Astrocyte (in vitro differentiated cells and primary cell): ENCODE data around the gene PTGR3. TPM values are rescaled to one million over a fixed set of nuclear protein-coding genes. Genes with fewer than 3 reads are reported as not detected.

Source experiments
- DNase-seq: peaks from one replicate; pipeline ENCODE4 v3.0.0-alpha.2; 2010; ENCODE audit warnings: low read depth
- FAIRE-seq: peaks from 2 replicates; lab custom pipeline; 2011; peaks lifted over from hg19 to GRCh38; lab: Jason Lieb, UNC
- H2AFZ ChIP-seq: 2 replicates; pipeline ENCODE4 v1.6.0; 2012; ENCODE audit warnings: low read depth, low read length, inconsistent platforms
- H3K27ac ChIP-seq: 2 replicates; pipeline ENCODE4 v1.5.1; 2011; ENCODE audit warnings: low read depth, low read length, inconsistent platforms
- H3K27me3 ChIP-seq: 2 replicates; pipeline ENCODE4 v1.6.0; 2011; ENCODE audit warnings: low read length, inconsistent platforms; ENCODE audit not compliant: insufficient read depth
- H3K36me3 ChIP-seq: 2 replicates; pipeline ENCODE4 v1.5.1; 2011; ENCODE audit warnings: low read length, inconsistent platforms; ENCODE audit not compliant: insufficient read depth
- H3K4me1 ChIP-seq: 2 replicates; pipeline ENCODE4 v1.5.1; 2011; ENCODE audit warnings: low read length, inconsistent platforms; ENCODE audit not compliant: insufficient read depth
- H3K4me2 ChIP-seq: 2 replicates; pipeline ENCODE4 v1.6.0; 2012; ENCODE audit warnings: low read length, inconsistent platforms
- H3K4me3 ChIP-seq: 2 replicates; pipeline ENCODE4 v1.5.1; 2011; ENCODE audit warnings: low read depth, mild to moderate bottlenecking, low read length, inconsistent platforms; ENCODE audit not compliant: insufficient read depth
- H3K79me2 ChIP-seq: 2 replicates; pipeline ENCODE4 v1.6.0; 2012; ENCODE audit warnings: mild to moderate bottlenecking, low read length, inconsistent platforms; ENCODE audit not compliant: insufficient read depth
- H3K9ac ChIP-seq: 2 replicates; pipeline ENCODE4 v1.6.0; 2012; ENCODE audit warnings: mild to moderate bottlenecking, low read length, inconsistent platforms
- H3K9me3 ChIP-seq: 2 replicates; pipeline ENCODE4 v1.5.1; 2012; ENCODE audit warnings: low read depth, mild to moderate bottlenecking, low read length, inconsistent platforms; ENCODE audit not compliant: insufficient read depth
- H4K20me1 ChIP-seq: 2 replicates; pipeline ENCODE4 v1.6.0; 2012; ENCODE audit warnings: low read length, inconsistent platforms; ENCODE audit not compliant: insufficient read depth
- H3K27ac Mint-ChIP-seq: one replicate; pipeline ENCODE4 v1.8.0; 2021; ENCODE audit warnings: mild to moderate bottlenecking, mixed read lengths; ENCODE audit not compliant: unreplicated experiment
- H3K27me3 Mint-ChIP-seq: one replicate; pipeline ENCODE4 v1.8.0; 2021; ENCODE audit warnings: low read depth, mixed read lengths; ENCODE audit not compliant: unreplicated experiment
- H3K36me3 Mint-ChIP-seq: one replicate; pipeline ENCODE4 v1.8.0; 2021; ENCODE audit warnings: low read depth, mixed read lengths; ENCODE audit not compliant: unreplicated experiment
- H3K4me1 Mint-ChIP-seq: one replicate; pipeline ENCODE4 v1.8.0; 2021; ENCODE audit warnings: low read depth, mixed read lengths; ENCODE audit not compliant: unreplicated experiment
- H3K4me3 Mint-ChIP-seq: one replicate; pipeline ENCODE4 v1.8.0; 2021; ENCODE audit warnings: mild to moderate bottlenecking, moderate library complexity, mixed read lengths; ENCODE audit not compliant: unreplicated experiment
- H3K9me3 Mint-ChIP-seq: one replicate; pipeline ENCODE4 v1.8.0; 2021; ENCODE audit warnings: mild to moderate bottlenecking, mixed read lengths; ENCODE audit not compliant: unreplicated experiment
- EZH2 ChIP-seq: IDR thresholded peaks from 2 replicates; pipeline ENCODE4 v1.6.1; 2012; ENCODE audit warnings: mild to moderate bottlenecking, low read length, inconsistent platforms; ENCODE audit not compliant: insufficient read depth
- total RNA-seq: library from RNA; stranded (reverse); gene quantifications from 2 replicates; pipeline ENCODE4 v1.2.1, GENCODE V29; 2021
- TF ChIP-seq, protein P1 (sequence below): IDR thresholded peaks from 2 replicates; pipeline ENCODE4 v1.5.1; 2011; ENCODE audit warnings: low read depth, mild to moderate bottlenecking, inconsistent platforms, low read length, moderate library complexity; ENCODE audit not compliant: insufficient read depth

PTGR3 gene
- total RNA-seq, 1 donor from 2014 or later = 8.4 TPM

DNA sequence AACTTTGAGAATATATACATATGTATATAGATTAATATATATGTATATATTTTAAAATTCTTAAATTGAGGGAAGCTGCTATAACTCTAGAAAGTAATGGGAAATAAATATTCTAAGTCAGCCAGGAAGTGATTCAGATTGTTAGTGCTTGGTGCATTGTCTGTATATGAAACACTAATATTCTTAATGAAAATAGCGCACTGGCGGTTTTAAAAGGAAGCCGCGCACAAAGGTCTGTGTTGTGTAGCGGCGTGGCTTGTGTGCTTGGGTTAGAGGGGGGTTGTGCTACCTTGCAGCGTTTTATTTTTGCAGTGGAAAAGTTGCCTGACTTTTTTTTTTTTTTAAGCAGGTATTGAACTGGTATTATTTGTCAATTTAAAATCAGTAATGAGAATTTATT is 13.0 kb upstream of the PTGR3 start:
- peaks cover 10% of the 10 kb centered on the region for H3K4me1 ChIP-seq
- H3K9me3 Mint-ChIP-seq = no peaks in the 10 kb centered on the region
- no peaks in the 10 kb centered on the region for H3K27me3 Mint-ChIP-seq
- H3K27ac Mint-ChIP-seq = no peak overlapping the region
- peak overlapping the region; percentile 61 for H3K4me2 ChIP-seq
- FAIRE-seq (no peak), DNase-seq (no peak)
- H3K9me3 ChIP-seq = no peaks in the 10 kb centered on the region
- no peaks in the 10 kb centered on the region for H3K36me3 ChIP-seq
- H3K9ac ChIP-seq = no peak overlapping the region
- no peak overlapping the region for H3K4me3 ChIP-seq
- peaks cover 2% of the 10 kb centered on the region for H3K4me1 Mint-ChIP-seq
- TF ChIP-seq EZH2 = no peak
- TF ChIP-seq, protein P1, sequence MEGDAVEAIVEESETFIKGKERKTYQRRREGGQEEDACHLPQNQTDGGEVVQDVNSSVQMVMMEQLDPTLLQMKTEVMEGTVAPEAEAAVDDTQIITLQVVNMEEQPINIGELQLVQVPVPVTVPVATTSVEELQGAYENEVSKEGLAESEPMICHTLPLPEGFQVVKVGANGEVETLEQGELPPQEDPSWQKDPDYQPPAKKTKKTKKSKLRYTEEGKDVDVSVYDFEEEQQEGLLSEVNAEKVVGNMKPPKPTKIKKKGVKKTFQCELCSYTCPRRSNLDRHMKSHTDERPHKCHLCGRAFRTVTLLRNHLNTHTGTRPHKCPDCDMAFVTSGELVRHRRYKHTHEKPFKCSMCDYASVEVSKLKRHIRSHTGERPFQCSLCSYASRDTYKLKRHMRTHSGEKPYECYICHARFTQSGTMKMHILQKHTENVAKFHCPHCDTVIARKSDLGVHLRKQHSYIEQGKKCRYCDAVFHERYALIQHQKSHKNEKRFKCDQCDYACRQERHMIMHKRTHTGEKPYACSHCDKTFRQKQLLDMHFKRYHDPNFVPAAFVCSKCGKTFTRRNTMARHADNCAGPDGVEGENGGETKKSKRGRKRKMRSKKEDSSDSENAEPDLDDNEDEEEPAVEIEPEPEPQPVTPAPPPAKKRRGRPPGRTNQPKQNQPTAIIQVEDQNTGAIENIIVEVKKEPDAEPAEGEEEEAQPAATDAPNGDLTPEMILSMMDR = no peak
- H3K36me3 Mint-ChIP-seq = no peaks in the 10 kb centered on the region
- H3K79me2 ChIP-seq = peaks cover 33% of the 10 kb centered on the region
- H2AFZ ChIP-seq = no peak overlapping the region
- no peak overlapping the region for H3K4me3 Mint-ChIP-seq
- H3K27ac ChIP-seq = no peak overlapping the region
- H3K27me3 ChIP-seq = no peaks in the 10 kb centered on the region
- H4K20me1 ChIP-seq = no peaks in the 10 kb centered on the region

DNA sequence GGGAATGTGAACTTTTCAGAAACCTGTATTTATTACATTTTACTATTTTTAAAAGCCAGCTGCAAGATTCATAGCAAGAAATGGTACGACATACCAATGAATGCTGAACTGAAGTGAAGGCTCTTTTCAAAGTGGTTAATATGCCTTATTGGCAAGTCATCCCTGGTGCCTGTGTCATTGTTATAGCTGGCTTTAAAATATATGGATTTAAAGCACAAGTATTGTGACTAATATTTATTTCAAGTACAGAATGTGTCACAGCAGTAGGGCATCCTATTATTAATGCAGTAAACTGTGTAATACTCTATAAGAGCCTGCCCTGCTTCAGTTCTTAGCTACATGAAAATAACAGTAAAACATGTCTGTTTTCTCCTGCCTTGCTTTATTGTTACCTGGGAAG is 12.5 kb upstream of the PTGR3 start:
- no peaks in the 10 kb centered on the region for H3K27me3 Mint-ChIP-seq
- no peak overlapping the region for H3K4me3 Mint-ChIP-seq
- no peak for TF ChIP-seq EZH2
- TF ChIP-seq, protein P1 = no peak
- no peaks in the 10 kb centered on the region for H3K27me3 ChIP-seq
- H3K4me1 ChIP-seq = peaks cover 5% of the 10 kb centered on the region
- no peak overlapping the region for H2AFZ ChIP-seq
- no peak overlapping the region for H3K27ac Mint-ChIP-seq
- H3K36me3 Mint-ChIP-seq = no peaks in the 10 kb centered on the region
- H3K9me3 Mint-ChIP-seq = no peaks in the 10 kb centered on the region
- no peak for DNase-seq
- peaks cover 34% of the 10 kb centered on the region for H3K79me2 ChIP-seq
- H3K9me3 ChIP-seq = no peaks in the 10 kb centered on the region
- no peak for FAIRE-seq
- peak overlapping the region; percentile 1 for H3K4me2 ChIP-seq
- no peak overlapping the region for H3K4me3 ChIP-seq
- no peak overlapping the region for H3K9ac ChIP-seq
- H3K36me3 ChIP-seq = no peaks in the 10 kb centered on the region
- no peak overlapping the region for H3K27ac ChIP-seq
- no peaks in the 10 kb centered on the region for H4K20me1 ChIP-seq
- no peaks in the 10 kb centered on the region for H3K4me1 Mint-ChIP-seq

DNA sequence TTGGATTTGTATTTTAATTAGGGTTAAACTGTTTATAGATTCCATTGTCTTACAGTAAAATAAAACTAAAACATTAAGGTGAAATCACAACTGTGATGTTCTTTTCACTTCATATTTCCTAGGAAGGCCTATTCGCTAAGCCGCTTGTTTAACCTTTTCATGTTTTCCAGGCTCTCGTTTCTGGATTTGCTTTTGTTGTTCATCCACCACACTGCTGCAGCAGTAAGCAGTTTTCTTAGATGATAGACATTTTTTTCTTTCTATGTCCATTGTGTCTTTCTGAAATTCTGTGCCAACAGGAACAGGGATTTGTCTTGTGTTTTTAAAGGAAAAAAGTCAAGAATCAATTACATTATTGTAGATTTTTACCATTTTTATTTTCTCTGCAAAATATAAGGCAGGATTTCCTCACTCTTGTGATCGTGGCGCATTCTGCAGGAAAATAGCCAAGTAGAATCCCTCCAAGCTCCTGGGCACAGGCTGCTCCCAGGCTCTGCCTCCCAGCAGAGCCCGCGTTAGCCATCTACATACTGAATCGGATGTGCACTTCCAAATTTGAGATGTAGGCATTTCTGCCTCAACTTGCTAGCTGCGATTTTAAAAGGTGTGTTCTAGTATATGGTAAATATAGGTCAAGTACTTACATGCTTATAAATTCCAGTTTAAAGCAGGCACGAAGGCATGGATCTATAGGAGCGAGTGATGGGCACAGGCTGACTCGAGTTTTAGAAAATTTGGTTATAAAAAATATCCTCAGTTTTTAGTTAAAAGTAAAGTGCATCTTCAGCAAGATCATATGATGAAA is 11.8 kb upstream of the PTGR3 start:
- Histone ChIP-seq H3K27ac (no peak overlapping the region), H3K79me2 (peaks cover 33% of the 10 kb centered on the region), H3K9ac (no peak overlapping the region), H3K4me1 (peaks cover 5% of the 10 kb centered on the region), H3K36me3 (no peaks in the 10 kb centered on the region), H2AFZ (no peak overlapping the region), H3K9me3 (no peaks in the 10 kb centered on the region), H3K4me3 (no peak overlapping the region), H3K27me3 (no peaks in the 10 kb centered on the region), H4K20me1 (no peaks in the 10 kb centered on the region), H3K4me2 (no peak overlapping the region)
- Mint-ChIP-seq H3K4me1 (no peaks in the 10 kb centered on the region), H3K27ac (no peak overlapping the region), H3K36me3 (no peaks in the 10 kb centered on the region), H3K9me3 (no peaks in the 10 kb centered on the region), H3K27me3 (no peaks in the 10 kb centered on the region), H3K4me3 (no peak overlapping the region)
- no peak for DNase-seq
- no peak for FAIRE-seq
- TF ChIP-seq EZH2 = no peak
- TF ChIP-seq, protein P1 = no peak
